Fibroblast of lung (primary cell): ENCODE data around the gene IL19. TPM values are rescaled to one million over a fixed set of nuclear protein-coding genes. Genes with fewer than 3 reads are reported as not detected.

Experiments
- DNase-seq, 2 donors: peaks; one replicate each; pipeline versions ENCODE4 v3.0.0 to v3.0.0-alpha.2; 2010; ENCODE audit warnings: low read depth in 2 of 2
- H2AFZ ChIP-seq: 2 replicates; pipeline ENCODE4 v1.5.1; 2012; ENCODE audit warnings: low read length, control low read depth, inconsistent platforms
- H3K27ac ChIP-seq: 2 replicates; pipeline ENCODE4 v1.5.1; 2011; ENCODE audit warnings: low read length, control low read depth; ENCODE audit not compliant: insufficient read depth
- H3K27me3 ChIP-seq: 2 replicates; pipeline ENCODE4 v1.5.1; 2011; ENCODE audit warnings: mild to moderate bottlenecking, low read length; ENCODE audit not compliant: control insufficient read depth, insufficient read depth
- H3K36me3 ChIP-seq: 2 replicates; pipeline ENCODE4 v1.5.1; 2011; ENCODE audit warnings: low read length; ENCODE audit not compliant: control insufficient read depth, insufficient read depth
- H3K4me1 ChIP-seq: 2 replicates; pipeline ENCODE4 v1.5.1; 2011; ENCODE audit warnings: low read length; ENCODE audit not compliant: control insufficient read depth, insufficient read depth; ENCODE audit errors: extremely low read depth
- H3K4me2 ChIP-seq: 2 replicates; pipeline ENCODE4 v1.5.1; 2011; ENCODE audit warnings: low read length, control low read depth; ENCODE audit not compliant: insufficient read depth; ENCODE audit errors: extremely low read depth
- H3K4me3 ChIP-seq, 4 experiments: fragments of 200-600 bp in 1 of 4; sonication (generic) in 1 of 4; replicated peaks in 1 of 4; 2 replicates each; pipeline ENCODE4 v1.5.1; 2011 to 2016; ENCODE audit warnings: low read length in 4 of 4, low read depth in 3 of 4, mild to moderate bottlenecking in 3 of 4, control low read depth in 2 of 4, inconsistent platforms in 1 of 4, mixed read lengths in 1 of 4; ENCODE audit not compliant: insufficient read depth in 1 of 4; ENCODE audit errors: control extremely low read depth in 1 of 4
- H3K79me2 ChIP-seq: 2 replicates; pipeline ENCODE4 v1.5.1; 2012; ENCODE audit warnings: mild to moderate bottlenecking, low read length, inconsistent platforms; ENCODE audit not compliant: control insufficient read depth, insufficient read depth
- H3K9ac ChIP-seq: 2 replicates; pipeline ENCODE4 v1.5.1; 2011; ENCODE audit warnings: mild to moderate bottlenecking, low read length, control low read depth; ENCODE audit not compliant: insufficient read depth
- H3K9me3 ChIP-seq: 2 replicates; pipeline ENCODE4 v1.5.1; 2012; ENCODE audit warnings: low read depth, low read length; ENCODE audit not compliant: control insufficient read depth, insufficient read depth
- H4K20me1 ChIP-seq: 2 replicates; pipeline ENCODE4 v1.5.1; 2011; ENCODE audit warnings: low read length; ENCODE audit not compliant: control insufficient read depth, insufficient read depth; ENCODE audit errors: extremely low read depth
- EZH2 ChIP-seq: IDR thresholded peaks from 2 replicates; pipeline ENCODE4 v1.5.1; 2012; ENCODE audit warnings: low read length, control low read depth, mild to moderate bottlenecking; ENCODE audit errors: missing control alignments
- polyA plus RNA-seq, 2 donors: library from polyadenylated mRNA; depleted of rRNA in 1 of 2; stranded (reverse) in 1 of 2; unstranded in 1 of 2; fragments of >200 nt; gene quantifications; 2 replicates each; pipeline ENCODE4 v1.2.1, GENCODE V29; 2011 to 2012; ENCODE audit warnings: missing spikeins in 1 of 2
- total RNA-seq: library from RNA; depleted of rRNA; stranded (reverse); fragments of >200 nt; gene quantifications from 2 replicates; pipeline ENCODE4 v1.2.1, GENCODE V29; 2014
- TF ChIP-seq, protein P1 (sequence below), 2 donors: IDR thresholded peaks in 1 of 2; conservative IDR thresholded peaks in 1 of 2; 1 replicate in 1 of 2; 2 replicates in 1 of 2; pipeline ENCODE4 v1.5.1; 2011 to 2012; ENCODE audit warnings: low read length in 2 of 2, control low read depth in 1 of 2, inconsistent platforms in 1 of 2, low read depth in 1 of 2, mild to moderate bottlenecking in 1 of 2

IL19 gene
- total and polyA plus RNA-seq, 2 donors (not counting 1 experiment from before 2014, with no cell fraction given), result not detected

DNA sequence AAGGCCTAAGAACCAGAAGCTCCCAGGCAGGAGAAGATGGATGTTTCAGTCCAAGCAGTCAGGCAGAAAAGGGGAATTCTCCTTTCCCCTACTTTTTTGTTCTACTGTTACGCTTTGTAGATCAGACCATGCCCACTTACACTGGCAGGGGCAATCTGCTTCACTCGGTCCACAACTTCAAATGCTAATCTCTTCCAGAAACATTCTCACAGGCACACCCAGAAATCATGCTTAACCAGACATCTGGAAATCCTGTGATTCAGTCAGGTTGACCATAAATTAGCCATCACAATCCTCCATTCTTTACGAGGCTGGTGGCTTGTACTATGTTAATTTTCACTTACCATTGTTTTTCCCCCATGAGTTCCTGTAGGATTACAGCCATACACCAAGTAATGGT, 25.5 kb downstream of the IL19 start:
- Histone ChIP-seq H3K27me3 (no peaks in the 10 kb centered on the region), H3K4me1 (peaks cover 9% of the 10 kb centered on the region), H3K4me2 (no peak overlapping the region), H3K9me3 (no peaks in the 10 kb centered on the region), H3K27ac (no peak overlapping the region), H3K36me3 (no peaks in the 10 kb centered on the region), H3K4me3 (no peak overlapping the region), H3K79me2 (no peaks in the 10 kb centered on the region), H4K20me1 (no peaks in the 10 kb centered on the region), H2AFZ (no peak overlapping the region), H3K9ac (no peak overlapping the region)
- no peak for TF ChIP-seq EZH2
- TF ChIP-seq, protein P1, sequence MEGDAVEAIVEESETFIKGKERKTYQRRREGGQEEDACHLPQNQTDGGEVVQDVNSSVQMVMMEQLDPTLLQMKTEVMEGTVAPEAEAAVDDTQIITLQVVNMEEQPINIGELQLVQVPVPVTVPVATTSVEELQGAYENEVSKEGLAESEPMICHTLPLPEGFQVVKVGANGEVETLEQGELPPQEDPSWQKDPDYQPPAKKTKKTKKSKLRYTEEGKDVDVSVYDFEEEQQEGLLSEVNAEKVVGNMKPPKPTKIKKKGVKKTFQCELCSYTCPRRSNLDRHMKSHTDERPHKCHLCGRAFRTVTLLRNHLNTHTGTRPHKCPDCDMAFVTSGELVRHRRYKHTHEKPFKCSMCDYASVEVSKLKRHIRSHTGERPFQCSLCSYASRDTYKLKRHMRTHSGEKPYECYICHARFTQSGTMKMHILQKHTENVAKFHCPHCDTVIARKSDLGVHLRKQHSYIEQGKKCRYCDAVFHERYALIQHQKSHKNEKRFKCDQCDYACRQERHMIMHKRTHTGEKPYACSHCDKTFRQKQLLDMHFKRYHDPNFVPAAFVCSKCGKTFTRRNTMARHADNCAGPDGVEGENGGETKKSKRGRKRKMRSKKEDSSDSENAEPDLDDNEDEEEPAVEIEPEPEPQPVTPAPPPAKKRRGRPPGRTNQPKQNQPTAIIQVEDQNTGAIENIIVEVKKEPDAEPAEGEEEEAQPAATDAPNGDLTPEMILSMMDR (conservative IDR thresholded peaks at IDR 0.05 in 1 of 2, IDR thresholded peaks at IDR 0.05 in 1 of 2; ENCODE audit: low read depth in 1 of 2, low read length in 2 of 2), result no peak
- no peak for DNase-seq

DNA sequence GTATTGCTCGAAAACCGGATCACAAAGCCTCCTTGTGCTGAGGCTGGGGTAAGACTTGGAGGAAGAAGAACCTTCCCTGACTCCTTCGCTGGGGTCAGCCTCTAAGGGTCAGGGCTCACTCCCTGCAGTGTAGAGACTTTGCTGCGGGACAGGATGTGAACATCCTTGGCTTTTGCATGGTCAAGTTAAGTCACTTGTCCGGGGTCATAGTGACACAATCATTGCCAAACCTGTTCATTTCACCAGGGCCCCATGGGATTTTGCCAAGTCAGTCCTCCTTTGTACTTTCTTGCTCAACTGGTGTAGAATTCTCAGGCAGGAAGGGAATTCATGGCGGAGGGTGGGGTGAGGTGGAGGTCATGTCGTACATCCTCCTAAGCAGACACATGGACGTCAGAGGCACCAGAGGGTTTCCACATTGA, 26.4 kb downstream of the IL19 start:
- Histone ChIP-seq H3K36me3 (no peaks in the 10 kb centered on the region), H3K9ac (no peak overlapping the region), H3K4me1 (peaks cover 5% of the 10 kb centered on the region), H4K20me1 (no peaks in the 10 kb centered on the region), H2AFZ (no peak overlapping the region), H3K27me3 (no peaks in the 10 kb centered on the region), H3K27ac (no peak overlapping the region), H3K4me3 (no peak overlapping the region), H3K9me3 (no peaks in the 10 kb centered on the region), H3K79me2 (no peaks in the 10 kb centered on the region), H3K4me2 (no peak overlapping the region)
- DNase-seq, result no peak
- TF ChIP-seq, protein P1 (conservative IDR thresholded peaks at IDR 0.05 in 1 of 2, IDR thresholded peaks at IDR 0.05 in 1 of 2; ENCODE audit: low read depth in 1 of 2, low read length in 2 of 2), result no peak
- TF ChIP-seq EZH2, result no peak

DNA sequence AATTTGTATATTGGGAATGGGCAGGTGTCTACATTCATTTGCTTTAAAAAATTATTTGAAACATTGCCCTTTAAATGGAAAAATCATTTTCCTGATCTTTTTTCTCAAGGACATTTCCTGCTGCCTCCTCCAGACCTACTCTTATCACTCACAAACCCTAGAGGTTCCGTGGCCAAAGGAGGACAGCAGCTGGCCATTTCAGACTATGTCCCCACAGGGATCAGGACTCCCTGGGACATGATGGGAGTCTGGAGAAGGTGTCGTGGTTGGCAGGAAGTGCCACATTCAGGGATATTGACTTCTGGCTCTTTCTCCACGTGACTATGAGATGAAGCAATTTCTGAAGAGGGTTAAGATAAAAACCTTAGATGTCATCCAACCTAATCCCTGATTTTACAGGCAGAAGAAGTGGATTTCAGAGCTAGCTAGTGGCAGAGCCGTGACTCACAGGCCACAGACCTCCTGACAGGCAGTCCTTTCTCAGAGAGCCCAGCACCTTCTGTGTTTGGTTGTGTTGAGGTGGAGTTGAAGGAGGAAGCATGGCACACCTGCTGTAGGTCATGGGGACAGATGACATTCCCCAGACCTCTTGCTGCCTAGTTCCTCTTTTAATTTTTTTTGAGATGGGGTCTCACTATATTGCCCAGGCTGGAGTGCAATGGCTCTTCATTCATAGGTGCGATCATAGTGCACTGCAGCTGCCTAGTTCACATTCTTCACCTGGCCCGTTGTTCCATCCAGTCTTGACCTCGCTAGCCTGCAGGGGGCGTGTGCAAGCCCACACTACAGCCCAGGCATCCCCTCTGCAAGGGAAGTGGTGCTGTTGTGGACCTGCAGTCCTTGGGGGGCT, 27.2 kb downstream of the IL19 start:
- no peak overlapping the region for H3K4me2 ChIP-seq

More for the DNA sequence above, 27.2 kb downstream of the IL19 start:
- H3K9ac ChIP-seq, result no peak overlapping the region
- H3K9me3 ChIP-seq, result no peaks in the 10 kb centered on the region
- H4K20me1 ChIP-seq, result no peaks in the 10 kb centered on the region
- H3K4me1 ChIP-seq, result peaks cover 2% of the 10 kb centered on the region
- H3K27me3 ChIP-seq, result no peaks in the 10 kb centered on the region
- H2AFZ ChIP-seq, result no peak overlapping the region
- H3K4me3 ChIP-seq, result no peak overlapping the region
- H3K79me2 ChIP-seq, result no peaks in the 10 kb centered on the region
- H3K36me3 ChIP-seq, result no peaks in the 10 kb centered on the region
- no peak for DNase-seq
- H3K27ac ChIP-seq, result no peak overlapping the region
- TF ChIP-seq, protein P1 (conservative IDR thresholded peaks at IDR 0.05 in 1 of 2, IDR thresholded peaks at IDR 0.05 in 1 of 2; ENCODE audit: low read depth in 1 of 2, low read length in 2 of 2), result peak; percentile 20 to 44
- TF ChIP-seq EZH2, result no peak
